GM21526 (cell line): ENCODE results near the gene MAP4K4.

Source experiments
- ATAC-seq: cut with Tn5 transposase; IDR thresholded peaks from one replicate; pipeline ENCODE4 v1.9.1; 2021; ENCODE audit warnings: moderate library complexity; ENCODE audit not compliant: unreplicated experiment, low FRiP score

MAP4K4 gene

DNA sequence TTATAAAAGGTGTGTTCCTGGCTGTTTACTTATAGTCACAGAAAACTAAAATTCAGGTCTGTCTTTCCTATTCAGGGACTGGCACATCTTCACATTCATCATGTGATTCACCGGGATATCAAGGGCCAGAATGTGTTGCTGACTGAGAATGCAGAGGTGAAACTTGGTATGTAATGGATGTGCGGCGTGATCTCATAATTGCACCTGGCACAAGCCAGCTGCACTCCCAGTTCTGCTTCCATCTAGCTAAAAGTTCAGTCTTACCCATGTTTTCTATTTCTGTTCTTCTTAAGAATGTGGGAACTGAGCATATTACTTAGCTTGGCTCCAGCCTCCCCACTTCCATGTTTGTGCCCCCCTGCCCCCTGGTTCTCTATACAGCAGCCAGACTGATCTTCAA, 131.9 kb downstream of the MAP4K4 start:
- ATAC-seq = no peak

DNA sequence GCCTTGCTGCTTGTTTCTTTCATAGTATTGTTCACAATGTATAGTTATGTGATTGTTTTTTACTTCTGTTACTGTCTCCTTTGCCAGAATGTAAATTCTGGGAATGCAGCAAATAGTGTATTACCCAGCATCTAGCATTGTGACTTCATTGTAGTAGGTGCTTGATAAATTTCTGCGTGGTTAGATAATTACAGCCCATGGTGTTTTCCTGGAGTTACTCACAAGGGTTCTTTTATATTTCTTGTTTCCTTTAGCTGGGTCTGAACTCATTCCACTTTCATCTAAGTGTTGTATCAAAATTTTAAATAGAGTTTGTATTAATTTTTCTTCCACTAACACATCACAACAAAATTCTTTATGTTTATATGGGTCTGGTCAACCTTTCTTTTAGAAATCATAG, 132.6 kb downstream of the MAP4K4 start:
- no peak for ATAC-seq

DNA sequence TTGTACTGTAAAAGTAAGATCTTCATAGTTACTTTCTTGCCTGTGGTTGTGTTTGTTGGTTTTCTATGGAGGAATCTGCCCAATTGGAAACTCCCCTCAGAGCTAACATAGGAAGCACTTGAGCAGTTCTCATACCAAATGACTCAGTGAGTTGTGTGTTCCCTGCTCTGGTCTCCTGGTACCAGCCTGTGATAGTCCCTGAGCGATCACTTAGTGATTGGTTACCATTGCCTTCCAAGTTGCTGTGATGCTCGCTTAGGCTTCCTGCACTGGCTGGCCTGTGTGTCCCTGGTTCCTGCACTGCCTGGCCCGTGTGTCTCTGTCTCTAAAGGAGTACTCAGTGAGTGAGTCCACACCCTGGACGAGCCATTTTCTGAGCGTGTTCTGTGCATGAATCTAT, 133.0 kb downstream of the MAP4K4 start:
- ATAC-seq = no peak

DNA sequence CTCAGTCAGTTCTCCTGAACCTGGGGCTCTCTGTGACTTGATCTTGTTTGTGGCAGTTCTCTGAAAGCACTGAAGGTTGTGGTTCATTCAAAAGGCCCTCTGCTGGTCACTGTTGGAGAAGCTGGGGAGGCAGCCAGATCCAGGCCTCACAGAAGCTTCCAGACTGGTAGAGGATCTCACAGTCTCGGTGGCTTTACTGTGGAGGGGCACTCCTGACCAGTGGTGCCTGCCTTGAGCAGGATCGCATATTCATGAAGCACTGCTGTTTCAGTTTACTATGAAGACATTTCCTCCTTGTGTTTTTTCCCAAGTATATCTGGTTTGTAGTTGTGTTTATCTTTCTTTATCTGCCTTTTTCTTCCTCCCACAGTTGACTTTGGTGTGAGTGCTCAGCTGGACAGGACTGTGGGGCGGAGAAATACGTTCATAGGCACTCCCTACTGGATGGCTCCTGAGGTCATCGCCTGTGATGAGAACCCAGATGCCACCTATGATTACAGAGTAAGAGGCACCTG, 133.9 kb downstream of the MAP4K4 start:
- peak; percentile 84 for ATAC-seq

DNA sequence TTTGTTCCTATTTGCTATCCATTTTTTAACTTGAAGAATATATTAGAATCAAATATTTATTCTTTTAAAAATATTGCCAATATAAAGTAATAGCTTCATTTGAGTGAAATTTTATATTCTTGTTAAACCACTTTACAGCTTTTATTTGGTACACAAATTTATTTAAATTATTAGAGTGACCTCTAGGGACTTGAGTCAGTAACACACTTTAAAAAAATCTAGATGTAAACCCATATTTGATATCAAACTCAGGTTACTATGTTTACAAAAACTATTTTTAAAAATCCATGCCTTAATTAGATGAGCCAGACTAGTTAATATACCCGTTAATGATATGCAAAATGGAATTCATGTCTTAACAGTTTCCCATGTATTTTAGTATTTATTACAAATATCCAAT, 134.6 kb downstream of the MAP4K4 start:
- ATAC-seq = no peak

DNA sequence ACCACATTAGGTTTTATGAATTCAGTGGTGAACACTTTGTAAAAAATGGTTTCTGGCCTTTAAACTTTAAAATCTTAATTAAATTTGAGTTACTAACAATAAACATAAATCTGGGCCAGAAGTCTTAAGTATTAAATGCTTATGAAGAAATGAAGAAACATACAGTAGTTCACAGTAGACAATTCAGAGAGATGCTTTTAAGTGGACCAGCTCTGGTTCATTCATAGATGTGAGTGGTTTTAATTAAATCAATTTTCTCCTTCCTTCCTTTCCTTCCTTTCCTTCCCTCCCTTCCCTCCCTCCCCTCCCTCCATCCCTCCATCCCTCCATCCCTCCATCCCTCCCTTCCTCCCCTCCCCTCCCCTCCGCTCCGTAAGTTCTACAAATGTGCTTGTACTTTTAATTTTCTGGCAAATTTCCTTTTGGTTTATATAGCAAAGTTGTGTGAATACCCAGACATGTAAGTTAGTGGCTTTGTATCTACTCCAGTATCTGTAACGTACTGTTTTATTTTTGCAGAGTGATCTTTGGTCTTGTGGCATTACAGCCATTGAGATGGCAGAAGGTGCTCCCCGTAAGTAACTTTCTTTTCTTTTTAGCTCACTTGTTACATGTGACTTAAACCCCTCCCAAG, 136.5 kb downstream of the MAP4K4 start:
- ATAC-seq = no peak

DNA sequence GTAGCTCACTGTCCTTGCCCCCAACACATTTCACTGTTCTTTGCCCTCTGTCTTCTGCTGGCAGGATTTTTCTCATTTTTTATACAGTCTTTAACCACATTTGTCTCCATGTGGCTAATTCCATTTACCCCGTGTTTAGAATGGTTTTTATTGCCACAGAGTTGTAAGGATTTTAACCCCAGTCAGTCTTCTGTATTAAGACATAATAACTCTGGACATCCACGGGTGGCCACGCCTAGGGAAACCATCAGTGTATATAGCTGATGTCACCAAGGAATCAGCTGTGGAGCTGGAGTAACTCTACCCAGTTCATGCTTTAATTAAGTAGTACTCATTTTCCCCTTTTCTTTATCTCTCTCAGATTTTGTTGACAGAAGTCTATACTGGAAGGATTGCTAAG, 139.8 kb downstream of the MAP4K4 start:
- ATAC-seq = no peak

DNA sequence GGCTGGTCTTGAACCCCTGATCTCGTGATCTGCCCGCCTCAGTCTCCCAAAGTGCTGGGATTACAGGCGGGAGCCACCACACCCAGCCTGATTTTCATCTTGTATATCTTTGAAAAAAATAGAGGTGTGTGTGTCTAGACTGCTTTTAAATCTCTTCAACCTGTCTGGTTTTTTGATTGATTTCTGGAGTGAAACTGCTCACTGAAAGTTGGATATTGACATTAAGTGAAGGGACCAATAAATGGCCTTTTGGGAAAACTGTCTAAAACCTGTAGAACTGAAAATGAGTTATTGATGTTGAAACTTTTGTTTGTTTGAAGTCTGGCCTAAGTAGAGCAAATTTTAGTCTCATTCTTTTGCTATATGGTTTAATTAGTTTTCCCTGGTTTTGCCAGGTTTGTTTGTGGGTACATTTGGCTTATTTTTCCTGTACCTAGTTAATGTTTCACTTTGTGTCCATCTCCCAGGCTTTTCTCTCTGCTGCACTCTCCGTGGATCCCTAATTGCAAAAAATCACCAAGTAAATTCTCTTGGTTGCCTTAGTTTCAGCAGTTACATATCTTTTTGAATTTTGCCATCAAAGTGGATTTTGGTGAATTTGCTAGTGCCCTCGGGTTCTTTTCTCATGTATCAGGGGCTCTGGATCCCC, 144.3 kb downstream of the MAP4K4 start:
- no peak for ATAC-seq

DNA sequence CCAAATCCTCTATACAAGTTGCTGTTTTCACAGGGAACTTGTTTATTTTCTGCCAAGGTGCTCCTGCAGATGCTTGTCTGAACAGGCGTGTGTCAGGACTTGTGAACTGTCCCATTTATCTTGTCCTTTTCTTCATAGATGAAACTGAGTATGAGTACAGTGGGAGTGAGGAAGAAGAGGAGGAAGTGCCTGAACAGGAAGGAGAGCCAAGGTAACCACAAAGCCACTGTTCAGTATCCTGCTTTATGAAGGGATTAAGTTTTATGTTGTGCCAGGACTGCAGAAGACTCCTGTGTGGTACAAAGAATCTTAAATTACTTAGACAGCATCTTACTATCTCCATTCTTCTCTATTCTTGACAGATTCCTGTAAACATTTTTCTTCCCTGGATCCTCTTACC, 145.0 kb downstream of the MAP4K4 start:
- ATAC-seq = no peak

DNA sequence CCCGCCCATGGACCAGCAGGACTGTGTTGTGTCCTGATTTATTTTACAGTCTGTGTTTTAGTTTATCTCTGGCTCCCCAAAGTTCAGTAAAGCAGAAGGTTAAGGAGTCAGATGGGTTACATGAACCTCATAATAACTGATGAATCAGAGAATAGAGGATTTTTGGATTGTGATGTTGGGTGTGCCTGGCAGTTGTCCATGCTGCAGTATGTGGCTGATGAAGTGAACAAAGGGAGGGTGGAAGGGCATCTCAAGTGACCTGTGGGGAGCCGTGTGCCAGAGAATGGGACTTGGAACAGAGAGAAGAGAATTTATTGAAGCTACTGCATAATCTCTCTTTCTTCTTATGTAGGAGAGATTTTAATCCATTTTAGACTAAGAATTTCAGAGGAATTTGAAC, 145.5 kb downstream of the MAP4K4 start:
- no peak for ATAC-seq

DNA sequence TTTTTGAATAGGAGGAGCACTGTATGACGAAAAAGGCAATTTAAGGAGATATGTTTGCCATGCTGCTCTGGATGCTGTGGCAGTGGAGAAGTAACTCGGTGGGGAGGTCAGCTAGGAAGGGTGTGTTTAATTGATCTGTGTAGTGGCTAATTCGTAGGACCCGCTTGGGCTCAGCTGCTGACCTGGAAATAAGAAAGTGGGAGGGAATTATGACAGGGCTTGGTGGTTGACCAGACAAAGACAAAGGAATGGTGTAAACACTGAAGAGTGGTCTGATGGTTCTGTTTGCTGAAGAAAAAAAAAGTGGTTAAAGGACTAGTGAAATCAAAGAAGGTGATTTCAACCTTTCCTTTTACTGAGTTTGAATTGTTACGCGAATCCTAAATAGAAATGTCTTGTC, 146.0 kb downstream of the MAP4K4 start:
- no peak for ATAC-seq

DNA sequence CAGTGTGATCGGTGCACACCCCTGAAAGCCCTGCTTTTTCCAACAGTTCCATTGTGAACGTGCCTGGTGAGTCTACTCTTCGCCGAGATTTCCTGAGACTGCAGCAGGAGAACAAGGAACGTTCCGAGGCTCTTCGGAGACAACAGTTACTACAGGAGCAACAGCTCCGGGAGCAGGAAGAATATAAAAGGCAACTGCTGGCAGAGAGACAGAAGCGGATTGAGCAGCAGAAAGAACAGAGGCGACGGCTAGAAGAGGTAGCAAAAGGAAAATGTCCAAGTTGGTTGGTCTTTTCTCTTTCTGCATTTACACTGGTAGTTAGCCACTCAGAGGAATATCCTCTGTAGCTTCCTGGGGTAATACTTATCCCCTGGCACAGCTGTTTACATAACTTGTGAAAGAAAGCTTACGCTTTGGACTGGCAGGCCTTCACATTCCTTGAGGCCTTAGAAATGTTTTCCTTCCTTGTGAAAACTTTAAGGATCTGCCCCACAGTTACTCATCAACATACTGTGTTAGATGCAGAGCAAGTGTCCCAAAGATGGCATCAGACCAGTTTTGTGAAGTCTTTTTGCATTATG, 146.6 kb downstream of the MAP4K4 start:
- ATAC-seq = no peak

DNA sequence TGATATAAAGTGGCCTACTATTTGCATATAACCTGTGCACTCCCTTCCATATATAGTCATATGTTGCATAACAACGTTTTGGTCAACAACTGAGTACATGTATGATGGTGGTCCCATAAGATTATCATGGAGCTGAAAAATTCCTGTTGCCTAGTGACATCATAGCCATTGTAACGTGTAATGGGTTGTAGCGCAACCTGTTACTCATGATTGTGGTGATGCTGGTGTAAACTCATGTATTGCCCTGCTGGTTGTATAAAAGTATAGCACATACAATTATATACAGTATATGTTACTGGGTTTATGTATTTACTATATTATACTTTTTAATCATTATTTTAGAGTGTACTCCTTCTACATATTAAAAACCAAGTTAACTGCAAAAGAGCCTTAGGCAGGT, 149.5 kb downstream of the MAP4K4 start:
- ATAC-seq = no peak

DNA sequence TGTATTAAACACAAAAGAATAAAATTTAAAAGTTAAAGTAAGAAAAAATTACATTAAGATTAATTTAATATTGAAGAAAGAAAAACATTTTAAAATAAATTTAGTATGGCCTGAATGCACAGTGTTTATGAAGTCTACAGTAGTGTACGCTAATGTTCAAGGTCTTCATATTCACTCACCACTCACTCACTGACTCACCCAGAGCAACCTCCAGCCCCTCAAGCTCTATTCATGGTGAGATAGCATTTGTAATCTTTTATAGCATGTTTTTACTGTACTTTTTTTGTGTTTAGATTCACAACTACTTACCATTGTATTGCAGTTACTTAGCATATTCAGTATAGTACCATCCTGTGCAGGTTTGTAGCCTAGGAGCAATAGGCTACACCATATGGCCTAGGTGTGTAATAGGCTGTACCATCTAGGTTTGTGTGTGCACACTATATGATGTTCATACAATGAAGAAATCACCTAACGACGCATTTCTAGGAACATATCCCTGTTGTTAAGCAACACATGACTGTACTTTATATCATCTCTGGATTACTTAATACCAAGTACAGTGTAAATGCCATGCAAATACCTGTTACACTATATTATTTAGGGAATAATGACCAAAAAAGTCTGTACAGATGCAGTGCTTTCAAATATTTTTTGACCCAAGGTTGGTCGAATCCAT, 150.3 kb downstream of the MAP4K4 start:
- no peak for ATAC-seq

DNA sequence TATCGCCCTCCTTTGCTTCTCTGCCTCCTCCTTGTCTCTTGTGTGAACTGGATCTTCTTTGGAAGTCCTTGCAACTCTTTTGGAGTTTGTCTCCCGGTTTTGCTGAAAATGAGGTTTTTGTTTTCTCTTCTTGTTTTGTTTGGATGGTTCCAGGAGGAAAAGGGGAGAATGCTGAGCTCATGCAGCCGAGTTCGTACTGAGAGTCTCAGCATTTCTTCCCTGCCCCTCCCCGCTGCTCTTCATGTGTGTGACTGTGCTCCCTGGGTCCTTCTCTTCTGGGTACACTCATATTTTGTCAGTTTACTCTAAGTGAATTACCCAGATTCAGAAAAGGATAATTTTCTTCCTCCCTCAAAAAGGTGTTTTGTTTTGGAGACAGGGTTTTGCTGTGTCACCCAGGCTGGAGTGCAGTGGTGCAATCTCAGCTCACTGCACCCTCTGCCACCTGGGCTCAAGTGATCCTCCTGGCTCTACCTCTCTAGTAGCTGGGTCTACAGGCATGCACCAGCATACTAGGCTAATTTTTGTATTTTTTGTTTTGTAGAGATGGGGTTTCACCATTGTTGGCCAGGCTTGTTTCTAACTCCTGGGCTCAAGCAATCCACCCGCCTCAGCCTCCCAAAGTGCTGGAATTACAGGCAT, 151.4 kb downstream of the MAP4K4 start:
- no peak for ATAC-seq

DNA sequence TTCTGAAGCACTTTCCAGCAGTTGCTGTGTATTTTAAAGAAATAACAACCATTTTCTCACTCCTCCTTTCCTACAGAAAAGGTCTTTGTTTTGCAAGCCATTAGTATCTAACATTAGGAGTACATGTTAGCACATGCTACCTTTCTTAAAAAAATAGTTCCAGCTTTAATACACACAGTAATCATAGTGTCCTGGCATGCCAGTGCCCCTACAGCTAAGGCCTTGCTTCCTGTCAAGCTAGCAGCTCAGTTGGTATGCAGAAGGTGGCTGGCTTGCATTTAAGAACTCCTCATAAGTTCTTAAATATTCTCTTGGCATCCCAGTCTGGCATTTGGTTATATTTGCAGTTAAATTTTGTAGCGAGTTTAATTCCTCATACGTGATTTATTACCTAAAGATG, 152.9 kb downstream of the MAP4K4 start:
- ATAC-seq = no peak

DNA sequence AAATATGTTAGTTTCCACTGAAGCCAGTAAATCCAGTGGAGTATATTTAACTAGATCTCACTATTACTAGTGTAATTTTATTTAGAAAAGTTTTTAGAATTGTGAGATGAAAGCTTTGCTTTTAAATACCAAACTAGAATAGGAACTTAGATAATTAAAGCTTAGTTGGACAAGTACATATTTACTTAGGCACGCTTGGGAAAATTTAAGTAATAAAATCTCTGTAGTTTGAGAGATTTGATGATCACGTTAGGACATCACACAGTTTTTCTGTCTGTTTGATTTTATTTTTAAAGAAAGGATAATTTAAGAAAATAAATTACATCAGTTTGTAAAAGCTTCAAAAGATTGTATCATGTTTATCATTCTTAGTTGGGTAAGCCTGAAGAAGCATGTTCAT, 153.5 kb downstream of the MAP4K4 start:
- ATAC-seq = no peak

DNA sequence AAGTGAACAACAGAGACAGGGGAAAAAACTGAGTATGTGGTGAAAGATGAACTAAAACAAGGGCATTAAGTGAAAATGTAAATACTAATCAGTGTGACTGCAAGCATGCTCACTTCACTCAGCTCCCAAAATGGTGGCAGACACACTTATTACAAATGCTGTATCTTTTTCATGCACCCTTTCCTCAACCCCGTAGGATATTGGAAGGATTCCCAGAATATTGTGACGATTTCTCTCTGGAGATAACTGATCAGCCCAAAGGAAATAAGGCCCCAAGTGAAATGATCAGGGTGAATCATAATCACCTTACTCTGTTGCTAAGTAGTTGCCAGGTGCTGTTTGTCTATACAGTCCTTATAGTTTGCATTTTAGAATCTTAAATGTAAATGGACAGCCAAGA, 155.3 kb downstream of the MAP4K4 start:
- ATAC-seq = no peak

DNA sequence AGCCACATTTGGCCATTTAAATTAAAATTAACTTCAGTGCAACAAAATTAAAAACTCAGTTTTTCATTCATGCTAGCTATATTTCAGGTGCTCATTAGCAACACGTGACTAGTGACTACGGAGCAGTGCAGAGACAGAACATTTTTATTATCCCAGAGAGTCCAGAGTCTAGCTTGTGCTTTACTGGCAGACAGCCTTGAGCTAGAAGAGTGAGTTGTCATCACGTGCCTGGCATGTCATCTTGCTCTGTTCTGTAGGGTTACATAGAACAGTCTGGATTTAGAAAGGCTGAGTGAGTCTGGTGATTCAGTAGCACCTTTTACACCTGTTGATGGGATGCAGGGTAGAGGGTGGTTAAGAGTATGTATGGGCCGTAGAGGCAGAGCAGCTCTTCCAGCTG, 157.4 kb downstream of the MAP4K4 start:
- no peak for ATAC-seq

DNA sequence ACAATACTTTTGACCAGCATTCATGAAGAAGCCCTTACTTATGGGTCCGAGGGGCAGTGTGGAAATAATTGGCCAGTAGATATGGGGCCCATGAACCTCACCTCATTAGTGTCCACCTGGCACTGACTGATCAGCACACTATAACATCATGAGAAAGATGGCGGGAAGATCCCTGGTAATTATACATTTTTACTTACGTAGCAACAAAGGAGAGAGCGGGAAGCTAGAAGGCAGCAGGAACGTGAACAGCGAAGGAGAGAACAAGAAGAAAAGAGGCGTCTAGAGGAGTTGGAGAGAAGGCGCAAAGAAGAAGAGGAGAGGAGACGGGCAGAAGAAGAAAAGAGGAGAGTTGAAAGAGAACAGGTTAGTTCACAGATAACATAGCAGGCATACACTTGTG, 158.3 kb downstream of the MAP4K4 start:
- ATAC-seq = no peak

DNA sequence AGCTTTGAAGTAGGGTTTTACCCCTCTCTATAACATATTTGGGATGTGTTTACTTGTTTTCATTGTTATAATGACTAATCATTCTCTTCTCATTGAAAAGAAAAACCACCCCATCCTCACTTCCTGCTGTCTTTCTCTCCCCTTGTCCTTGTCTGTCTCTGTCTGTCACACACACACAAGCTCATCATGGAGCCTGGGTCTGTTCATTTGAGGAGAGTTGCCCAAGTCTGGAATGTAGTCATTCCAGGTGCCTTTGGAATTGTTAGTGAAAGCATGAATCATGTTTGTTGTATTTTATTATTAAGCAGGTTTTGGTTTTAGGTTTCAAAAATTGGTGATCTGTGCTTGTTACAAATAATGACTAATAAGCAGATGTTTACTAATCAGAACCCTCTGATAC, 160.7 kb downstream of the MAP4K4 start:
- ATAC-seq = no peak
